Measurements from ENCODE around the gene NQO2. TPM values are rescaled to one million over a fixed set of nuclear protein-coding genes. Genes with fewer than 3 reads are reported as not detected.
A peak's percentile ranks its signal among the peaks of the same experiment; 100 is the strongest.

NQO2 gene
- total RNA-seq, 1 experiment from 2014 or later: 82.9 TPM

- no peak overlapping the region for H3K4me3 ChIP-seq (replicated peaks in 1 of 2; ENCODE audit: low read depth in 1 of 2, low read length in 2 of 2)
- RAD21 ChIA-PET (ENCODE audit: low non-redundant PET in 1 of 2, low total read pairs in 2 of 2, uncharacterized antibody in 2 of 2, unreplicated experiment in 2 of 2): no interaction called here
- H3K4me2 ChIP-seq (ENCODE audit: low read length): peak overlapping the region; percentile 23; the same call in 1 of the 2 replicates
- intact Hi-C loops (cut with micrococcal nuclease): no loop called here
- H4K20me1 ChIP-seq (ENCODE audit: insufficient read depth): no peaks in the 10 kb centered on the region
- TF ChIP-seq EGR1 (IDR thresholded peaks at IDR 0.05; ENCODE audit: low read depth) (no peak), SRF (IDR thresholded peaks at IDR 0.05; ENCODE audit: low read depth) (no peak), ZBTB33 (IDR thresholded peaks at IDR 0.05; ENCODE audit: extremely low read depth, insufficient replicate concordance, low read length) (no peak), EZH2 (IDR thresholded peaks at IDR 0.05) (no peak), REST (IDR thresholded peaks at IDR 0.05; ENCODE audit: low read depth) (no peak), EZH2phosphoT487 (IDR thresholded peaks at IDR 0.05; ENCODE audit: borderline replicate concordance) (no peak), CBX3 (IDR thresholded peaks at IDR 0.05; ENCODE audit: low read depth) (no peak), ZNF274 (IDR thresholded peaks at IDR 0.05; ENCODE audit: low read depth, low read length) (no peak), RAD21 (IDR thresholded peaks at IDR 0.05; ENCODE audit: low read depth) (no peak), TCF7L2 (IDR thresholded peaks at IDR 0.05; ENCODE audit: borderline replicate concordance, extremely low read depth, insufficient read depth, insufficient read length) (no peak), SP1 (IDR thresholded peaks at IDR 0.05; ENCODE audit: low read depth) (no peak), ATF3 (IDR thresholded peaks at IDR 0.05) (no peak), CTCF (IDR thresholded peaks at IDR 0.05 in 2 of 3, conservative IDR thresholded peaks at IDR 0.05 in 1 of 3; ENCODE audit: borderline replicate concordance in 1 of 3, insufficient read depth in 1 of 3, low read depth in 2 of 3, low read length in 2 of 3) (no peak), FOSL1 (IDR thresholded peaks at IDR 0.05; ENCODE audit: low read depth) (no peak), SIN3A (IDR thresholded peaks at IDR 0.05; ENCODE audit: low read depth) (no peak), POLR2A (IDR thresholded peaks at IDR 0.05; ENCODE audit: borderline replicate concordance, extremely low read depth, insufficient read depth, insufficient read length) (no peak), MAX (IDR thresholded peaks at IDR 0.05) (no peak), CEBPB (IDR thresholded peaks at IDR 0.05; ENCODE audit: low read depth) (no peak), JUND (IDR thresholded peaks at IDR 0.05) (no peak)
- no peaks in the 10 kb centered on the region for H3K9me2 ChIP-seq (ENCODE audit: insufficient read depth)
- peaks cover 19% of the 10 kb centered on the region for H3K79me2 ChIP-seq (ENCODE audit: insufficient read depth, low read length)
- no peak overlapping the region for H2AFZ ChIP-seq (ENCODE audit: low read depth, low read length, poor library complexity, severe bottlenecking)
- POLR2A ChIA-PET: no interaction called here
- H3K9me3 ChIP-seq (ENCODE audit: control insufficient read depth in 1 of 2, insufficient read depth in 1 of 2, low read depth in 1 of 2, low read length in 2 of 2): no peaks in the 10 kb centered on the region
- peaks cover 4 to 32% of the 10 kb centered on the region in 2 experiments for H3K4me1 ChIP-seq (ENCODE audit: control insufficient read depth in 1 of 2, insufficient read depth in 2 of 2, low read length in 2 of 2)
- no peak overlapping the region for H3K27ac ChIP-seq (ENCODE audit: low read depth, low read length)
- CTCF ChIA-PET: interaction anchor here (1.4 kb wide), 1 partner anchor 8 kb away, joined by 8 read pairs; no protein-coding TSS in a partner anchor
- 0 out of 2 replicates have a peak overlapping the region, but pooled peaks have one; percentile 14 for H3K9ac ChIP-seq (ENCODE audit: low read length)
- H3K27me3 ChIP-seq (ENCODE audit: insufficient read depth, low read length): no peaks in the 10 kb centered on the region
- DNase-seq (ENCODE audit: low read depth, low spot score) (no peak), ATAC-seq (peak; percentile 44; the same call in 1 of the 2 replicates)
- 0 out of 4 replicates have a peak, but pooled peaks cover 0 to 3% of the 10 kb centered on the region in 2 experiments for H3K36me3 ChIP-seq (ENCODE audit: control insufficient read depth in 1 of 2, insufficient read depth in 2 of 2, low read length in 2 of 2)
- no TSS peak for BruUV-seq (replicated peaks)
Measured at GRCh38 chr6:2959909-2960719, 39.6 kb upstream of the NQO2 start.
